WTC11 (cell line): ENCODE data around the gene VASH1. TPM values are rescaled to one million over a fixed set of nuclear protein-coding genes. Genes with fewer than 3 reads are reported as not detected.

ENCODE experiments used
- ATAC-seq: fragments of 200-7000 bp; cut with Tn5 transposase; 2 replicates; pipeline ENCODE4 v1.10.0; 2021; ENCODE audit warnings: mild to moderate bottlenecking, moderate library complexity
- CTCF ChIA-PET: fragments of 300-600 bp; sonication (Branson Sonifier 250); formaldehyde crosslinking; loops from one replicate; lab custom pipeline; 2021; ENCODE audit warnings: antibody characterized with exemption; lab: Charles Lee
- POLR2A ChIA-PET: fragments of 350-600 bp; sonication (Branson Sonifier 250); formaldehyde crosslinking; loops from one replicate; lab custom pipeline; 2021; ENCODE audit warnings: antibody characterized with exemption; lab: Charles Lee
- DNase-seq: peaks from one replicate; pipeline ENCODE4 v3.0.0; 2021; ENCODE audit warnings: low spot score
- H3K27ac Mint-ChIP-seq: 2 replicates; pipeline ENCODE4 v1.8.0; 2021; ENCODE audit warnings: mixed read lengths
- H3K27me3 Mint-ChIP-seq: 2 replicates; pipeline ENCODE4 v1.8.0; 2021; ENCODE audit warnings: low read depth, mild to moderate bottlenecking, moderate library complexity, mixed read lengths
- H3K36me3 Mint-ChIP-seq: 2 replicates; pipeline ENCODE4 v1.8.0; 2021; ENCODE audit warnings: mixed read lengths
- H3K4me1 Mint-ChIP-seq: 2 replicates; pipeline ENCODE4 v1.8.0; 2022; ENCODE audit warnings: mixed read lengths
- H3K4me3 Mint-ChIP-seq: 2 replicates; pipeline ENCODE4 v1.8.0; 2021; ENCODE audit warnings: mild to moderate bottlenecking, moderate library complexity, mixed read lengths
- H3K9me3 Mint-ChIP-seq: 2 replicates; pipeline ENCODE4 v1.8.0; 2021; ENCODE audit warnings: mixed read lengths
- ATF1 ChIP-seq: sonication (generic); formaldehyde crosslinking; IDR thresholded peaks from 2 replicates; pipeline ENCODE4 v1.8.1; 2023; ENCODE audit warnings: mild to moderate bottlenecking, moderate library complexity, missing genetic modification reagents
- HMGA2 ChIP-seq: fragments of 250-450 bp; sonication (Bioruptor Pico); IDR thresholded peaks from 2 replicates; pipeline ENCODE4 v1.4.0; 2021; ENCODE audit warnings: mild to moderate bottlenecking, moderate library complexity
- HMGXB4 ChIP-seq: sonication (generic); formaldehyde crosslinking; IDR thresholded peaks from 2 replicates; pipeline ENCODE4 v1.8.1; 2023; ENCODE audit warnings: mild to moderate bottlenecking, moderate library complexity, missing genetic modification reagents
- JUN ChIP-seq: sonication (generic); formaldehyde crosslinking; IDR thresholded peaks from 2 replicates; pipeline ENCODE4 v1.8.0; 2023; ENCODE audit warnings: mild to moderate bottlenecking, missing genetic modification reagents
- KAT7 ChIP-seq: sonication (generic); formaldehyde crosslinking; IDR thresholded peaks from 2 replicates; pipeline ENCODE4 v1.8.1; 2023; ENCODE audit warnings: missing genetic modification reagents, mild to moderate bottlenecking, borderline replicate concordance
- MYBL2 ChIP-seq: sonication (generic); formaldehyde crosslinking; IDR thresholded peaks from 2 replicates; pipeline ENCODE4 v1.8.1; 2023; ENCODE audit warnings: mild to moderate bottlenecking, moderate library complexity, missing genetic modification reagents
- SMAD3 ChIP-seq: sonication (generic); formaldehyde crosslinking; IDR thresholded peaks from 2 replicates; pipeline ENCODE4 v1.8.0; 2022; ENCODE audit warnings: missing genetic modification reagents, mild to moderate bottlenecking, borderline replicate concordance
- ZNF219 ChIP-seq: sonication (generic); formaldehyde crosslinking; IDR thresholded peaks from 2 replicates; pipeline ENCODE4 v1.8.0; 2023; ENCODE audit warnings: missing genetic modification reagents, mild to moderate bottlenecking, borderline replicate concordance
- ZNF232 ChIP-seq: sonication (generic); formaldehyde crosslinking; IDR thresholded peaks from 2 replicates; pipeline ENCODE4 v1.8.0; 2022; ENCODE audit warnings: mild to moderate bottlenecking, missing genetic modification reagents
- ZNF423 ChIP-seq: fragments of 250-450 bp; sonication (Bioruptor Pico); IDR thresholded peaks from 2 replicates; pipeline ENCODE4 v2.1.2; 2022; ENCODE audit warnings: mild to moderate bottlenecking, moderate library complexity
- total RNA-seq: library from RNA; stranded (reverse); gene quantifications from 3 replicates; pipeline ENCODE4 v1.2.3, GENCODE V29; 2021
- TF ChIP-seq, protein P1 (sequence below): sonication (generic); formaldehyde crosslinking; IDR thresholded peaks from 2 replicates; pipeline ENCODE4 v1.8.0; 2022; ENCODE audit warnings: mild to moderate bottlenecking, missing genetic modification reagents
- TF ChIP-seq, protein P2 (sequence below): fragments of 250-450 bp; sonication (Bioruptor Pico); IDR thresholded peaks from 2 replicates; pipeline ENCODE4 v1.9.0; 2021; ENCODE audit warnings: mild to moderate bottlenecking, borderline replicate concordance
- TF ChIP-seq, protein P3 (sequence below): sonication (generic); formaldehyde crosslinking; IDR thresholded peaks from 2 replicates; pipeline ENCODE4 v1.8.1; 2023; ENCODE audit warnings: mild to moderate bottlenecking, missing genetic modification reagents
- TF ChIP-seq, protein P4 (sequence below): fragments of 250-450 bp; sonication (Bioruptor Pico); IDR thresholded peaks from 2 replicates; pipeline ENCODE4 v2.1.2; 2022; ENCODE audit warnings: mild to moderate bottlenecking, moderate library complexity
- TF ChIP-seq, protein P5 (sequence below): sonication (generic); formaldehyde crosslinking; IDR thresholded peaks from 2 replicates; pipeline ENCODE4 v1.8.0; 2022; ENCODE audit warnings: mild to moderate bottlenecking, missing genetic modification reagents
- TF ChIP-seq, protein P6 (sequence below): sonication (generic); formaldehyde crosslinking; IDR thresholded peaks from 2 replicates; pipeline ENCODE4 v1.8.1; 2022; ENCODE audit warnings: mild to moderate bottlenecking, moderate library complexity, missing genetic modification reagents

The VASH1 gene
- total RNA-seq, 1 experiment from 2014 or later: 7.2 TPM

- TF ChIP-seq, protein P1, sequence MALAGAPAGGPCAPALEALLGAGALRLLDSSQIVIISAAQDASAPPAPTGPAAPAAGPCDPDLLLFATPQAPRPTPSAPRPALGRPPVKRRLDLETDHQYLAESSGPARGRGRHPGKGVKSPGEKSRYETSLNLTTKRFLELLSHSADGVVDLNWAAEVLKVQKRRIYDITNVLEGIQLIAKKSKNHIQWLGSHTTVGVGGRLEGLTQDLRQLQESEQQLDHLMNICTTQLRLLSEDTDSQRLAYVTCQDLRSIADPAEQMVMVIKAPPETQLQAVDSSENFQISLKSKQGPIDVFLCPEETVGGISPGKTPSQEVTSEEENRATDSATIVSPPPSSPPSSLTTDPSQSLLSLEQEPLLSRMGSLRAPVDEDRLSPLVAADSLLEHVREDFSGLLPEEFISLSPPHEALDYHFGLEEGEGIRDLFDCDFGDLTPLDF (CRISPR knock-in tag): no peak
- TF ChIP-seq ATF1 (CRISPR knock-in tag): no peak
- TF ChIP-seq, protein P2, sequence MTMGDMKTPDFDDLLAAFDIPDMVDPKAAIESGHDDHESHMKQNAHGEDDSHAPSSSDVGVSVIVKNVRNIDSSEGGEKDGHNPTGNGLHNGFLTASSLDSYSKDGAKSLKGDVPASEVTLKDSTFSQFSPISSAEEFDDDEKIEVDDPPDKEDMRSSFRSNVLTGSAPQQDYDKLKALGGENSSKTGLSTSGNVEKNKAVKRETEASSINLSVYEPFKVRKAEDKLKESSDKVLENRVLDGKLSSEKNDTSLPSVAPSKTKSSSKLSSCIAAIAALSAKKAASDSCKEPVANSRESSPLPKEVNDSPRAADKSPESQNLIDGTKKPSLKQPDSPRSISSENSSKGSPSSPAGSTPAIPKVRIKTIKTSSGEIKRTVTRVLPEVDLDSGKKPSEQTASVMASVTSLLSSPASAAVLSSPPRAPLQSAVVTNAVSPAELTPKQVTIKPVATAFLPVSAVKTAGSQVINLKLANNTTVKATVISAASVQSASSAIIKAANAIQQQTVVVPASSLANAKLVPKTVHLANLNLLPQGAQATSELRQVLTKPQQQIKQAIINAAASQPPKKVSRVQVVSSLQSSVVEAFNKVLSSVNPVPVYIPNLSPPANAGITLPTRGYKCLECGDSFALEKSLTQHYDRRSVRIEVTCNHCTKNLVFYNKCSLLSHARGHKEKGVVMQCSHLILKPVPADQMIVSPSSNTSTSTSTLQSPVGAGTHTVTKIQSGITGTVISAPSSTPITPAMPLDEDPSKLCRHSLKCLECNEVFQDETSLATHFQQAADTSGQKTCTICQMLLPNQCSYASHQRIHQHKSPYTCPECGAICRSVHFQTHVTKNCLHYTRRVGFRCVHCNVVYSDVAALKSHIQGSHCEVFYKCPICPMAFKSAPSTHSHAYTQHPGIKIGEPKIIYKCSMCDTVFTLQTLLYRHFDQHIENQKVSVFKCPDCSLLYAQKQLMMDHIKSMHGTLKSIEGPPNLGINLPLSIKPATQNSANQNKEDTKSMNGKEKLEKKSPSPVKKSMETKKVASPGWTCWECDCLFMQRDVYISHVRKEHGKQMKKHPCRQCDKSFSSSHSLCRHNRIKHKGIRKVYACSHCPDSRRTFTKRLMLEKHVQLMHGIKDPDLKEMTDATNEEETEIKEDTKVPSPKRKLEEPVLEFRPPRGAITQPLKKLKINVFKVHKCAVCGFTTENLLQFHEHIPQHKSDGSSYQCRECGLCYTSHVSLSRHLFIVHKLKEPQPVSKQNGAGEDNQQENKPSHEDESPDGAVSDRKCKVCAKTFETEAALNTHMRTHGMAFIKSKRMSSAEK: no peak
- TF ChIP-seq HMGXB4 (CRISPR knock-in tag): no peak
- TF ChIP-seq, all 79 proteins: peak for 0
Observed at GRCh38 chr14:76775695-76776427, 14.6 kb downstream of the VASH1 start (continued).

DNA sequence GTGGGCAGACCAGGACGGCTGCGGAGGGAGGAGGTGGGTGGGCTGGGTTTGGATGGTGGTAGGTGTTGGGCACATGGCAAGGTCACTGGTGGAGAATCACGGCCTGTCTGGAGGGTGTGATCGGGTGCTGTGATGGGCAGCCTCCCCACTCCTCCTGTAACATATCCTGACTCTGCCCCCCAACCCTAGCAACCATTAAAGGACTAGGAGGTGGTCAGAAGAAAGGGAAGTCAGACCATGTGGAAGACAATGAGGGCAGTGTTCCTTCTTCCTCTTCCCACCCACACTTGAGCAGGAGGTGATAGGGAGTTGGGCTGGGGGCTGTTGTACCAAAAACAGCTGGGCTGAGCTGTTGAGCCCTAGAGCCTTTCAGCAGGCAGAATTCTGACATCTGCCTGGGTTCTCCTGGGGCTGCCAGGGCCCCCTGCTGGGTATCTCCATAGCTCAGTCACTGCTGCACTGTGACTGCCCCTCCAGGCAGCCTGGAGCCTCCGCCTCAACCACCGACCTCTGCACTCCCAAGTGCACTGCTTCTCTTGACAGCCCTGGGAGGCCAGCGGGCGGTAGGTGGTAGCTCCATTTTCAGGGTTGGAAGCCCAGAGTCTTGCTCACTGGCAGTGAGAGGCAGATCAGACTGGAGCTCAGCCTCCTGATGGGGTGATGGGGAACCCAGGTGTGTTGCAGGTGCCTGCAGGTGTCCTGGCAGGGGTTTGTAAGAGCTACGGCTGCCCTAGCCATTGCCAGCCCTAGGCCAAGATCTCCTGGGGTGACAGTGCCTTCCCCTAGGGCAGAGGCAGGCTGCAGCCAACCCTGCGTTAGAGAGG lies 15.4 kb downstream of the VASH1 start:
- CTCF ChIA-PET: interaction anchor here (2.5 to 2.9 kb wide), 2 partner anchors 9 to 66 kb away, joined by 18 to 24 read pairs; no protein-coding TSS in a partner anchor
- TF ChIP-seq ZNF232 (CRISPR knock-in tag): no peak
- no peak for TF ChIP-seq ZNF219 (CRISPR knock-in tag)
- TF ChIP-seq JUN (CRISPR knock-in tag): no peak
- TF ChIP-seq MYBL2: no peak
- 0 out of 2 replicates have a peak, but pooled peaks have one; percentile 32 for TF ChIP-seq ZNF423
- peaks cover 2% of the 10 kb centered on the region; the same call in 1 of the 2 replicates for H3K27me3 Mint-ChIP-seq
- no peak for DNase-seq
- peaks cover 18% of the 10 kb centered on the region for H3K4me1 Mint-ChIP-seq
- H3K36me3 Mint-ChIP-seq: no peaks in the 10 kb centered on the region
- no peaks in the 10 kb centered on the region for H3K9me3 Mint-ChIP-seq
- no peak overlapping the region for H3K4me3 Mint-ChIP-seq
- peak; percentile 11 for ATAC-seq
- POLR2A ChIA-PET: no interaction called here
- H3K27ac Mint-ChIP-seq: no peak overlapping the region

GRCh38 chr14:76777721-76778120 lies 16.5 kb downstream of the VASH1 start:
- DNase-seq (no peak), ATAC-seq (no peak)
- no peaks in the 10 kb centered on the region for H3K9me3 Mint-ChIP-seq
- H3K4me3 Mint-ChIP-seq: no peak overlapping the region
- H3K27ac Mint-ChIP-seq: no peak overlapping the region
- H3K4me1 Mint-ChIP-seq: peaks cover 13% of the 10 kb centered on the region
- peaks cover 6% of the 10 kb centered on the region for H3K36me3 Mint-ChIP-seq
- ChIA-PET POLR2A (no interaction called here), CTCF (interaction anchor here (1.0 to 2.5 kb wide), 2 partner anchors 67 to 68 kb away, joined by 4 to 18 read pairs; no protein-coding TSS in a partner anchor)
- peaks cover 2% of the 10 kb centered on the region; the same call in 1 of the 2 replicates for H3K27me3 Mint-ChIP-seq
- TF ChIP-seq MYBL2 (no peak), HMGA2 (CRISPR knock-in tag) (no peak), KAT7 (CRISPR knock-in tag) (no peak), SMAD3 (CRISPR knock-in tag) (no peak)
- TF ChIP-seq, protein P3, sequence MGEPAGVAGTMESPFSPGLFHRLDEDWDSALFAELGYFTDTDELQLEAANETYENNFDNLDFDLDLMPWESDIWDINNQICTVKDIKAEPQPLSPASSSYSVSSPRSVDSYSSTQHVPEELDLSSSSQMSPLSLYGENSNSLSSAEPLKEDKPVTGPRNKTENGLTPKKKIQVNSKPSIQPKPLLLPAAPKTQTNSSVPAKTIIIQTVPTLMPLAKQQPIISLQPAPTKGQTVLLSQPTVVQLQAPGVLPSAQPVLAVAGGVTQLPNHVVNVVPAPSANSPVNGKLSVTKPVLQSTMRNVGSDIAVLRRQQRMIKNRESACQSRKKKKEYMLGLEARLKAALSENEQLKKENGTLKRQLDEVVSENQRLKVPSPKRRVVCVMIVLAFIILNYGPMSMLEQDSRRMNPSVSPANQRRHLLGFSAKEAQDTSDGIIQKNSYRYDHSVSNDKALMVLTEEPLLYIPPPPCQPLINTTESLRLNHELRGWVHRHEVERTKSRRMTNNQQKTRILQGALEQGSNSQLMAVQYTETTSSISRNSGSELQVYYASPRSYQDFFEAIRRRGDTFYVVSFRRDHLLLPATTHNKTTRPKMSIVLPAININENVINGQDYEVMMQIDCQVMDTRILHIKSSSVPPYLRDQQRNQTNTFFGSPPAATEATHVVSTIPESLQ (CRISPR knock-in tag): no peak
- TF ChIP-seq, protein P4, sequence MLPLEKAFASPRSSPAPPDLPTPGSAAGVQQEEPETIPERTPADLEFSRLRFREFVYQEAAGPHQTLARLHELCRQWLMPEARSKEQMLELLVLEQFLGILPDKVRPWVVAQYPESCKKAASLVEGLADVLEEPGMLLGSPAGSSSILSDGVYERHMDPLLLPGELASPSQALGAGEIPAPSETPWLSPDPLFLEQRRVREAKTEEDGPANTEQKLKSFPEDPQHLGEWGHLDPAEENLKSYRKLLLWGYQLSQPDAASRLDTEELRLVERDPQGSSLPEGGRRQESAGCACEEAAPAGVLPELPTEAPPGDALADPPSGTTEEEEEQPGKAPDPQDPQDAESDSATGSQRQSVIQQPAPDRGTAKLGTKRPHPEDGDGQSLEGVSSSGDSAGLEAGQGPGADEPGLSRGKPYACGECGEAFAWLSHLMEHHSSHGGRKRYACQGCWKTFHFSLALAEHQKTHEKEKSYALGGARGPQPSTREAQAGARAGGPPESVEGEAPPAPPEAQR (CRISPR knock-in tag): no peak
- TF ChIP-seq, protein P5, sequence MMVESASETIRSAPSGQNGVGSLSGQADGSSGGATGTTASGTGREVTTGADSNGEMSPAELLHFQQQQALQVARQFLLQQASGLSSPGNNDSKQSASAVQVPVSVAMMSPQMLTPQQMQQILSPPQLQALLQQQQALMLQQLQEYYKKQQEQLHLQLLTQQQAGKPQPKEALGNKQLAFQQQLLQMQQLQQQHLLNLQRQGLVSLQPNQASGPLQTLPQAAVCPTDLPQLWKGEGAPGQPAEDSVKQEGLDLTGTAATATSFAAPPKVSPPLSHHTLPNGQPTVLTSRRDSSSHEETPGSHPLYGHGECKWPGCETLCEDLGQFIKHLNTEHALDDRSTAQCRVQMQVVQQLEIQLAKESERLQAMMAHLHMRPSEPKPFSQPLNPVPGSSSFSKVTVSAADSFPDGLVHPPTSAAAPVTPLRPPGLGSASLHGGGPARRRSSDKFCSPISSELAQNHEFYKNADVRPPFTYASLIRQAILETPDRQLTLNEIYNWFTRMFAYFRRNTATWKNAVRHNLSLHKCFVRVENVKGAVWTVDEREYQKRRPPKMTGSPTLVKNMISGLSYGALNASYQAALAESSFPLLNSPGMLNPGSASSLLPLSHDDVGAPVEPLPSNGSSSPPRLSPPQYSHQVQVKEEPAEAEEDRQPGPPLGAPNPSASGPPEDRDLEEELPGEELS (CRISPR knock-in tag): no peak
- TF ChIP-seq, protein P6, sequence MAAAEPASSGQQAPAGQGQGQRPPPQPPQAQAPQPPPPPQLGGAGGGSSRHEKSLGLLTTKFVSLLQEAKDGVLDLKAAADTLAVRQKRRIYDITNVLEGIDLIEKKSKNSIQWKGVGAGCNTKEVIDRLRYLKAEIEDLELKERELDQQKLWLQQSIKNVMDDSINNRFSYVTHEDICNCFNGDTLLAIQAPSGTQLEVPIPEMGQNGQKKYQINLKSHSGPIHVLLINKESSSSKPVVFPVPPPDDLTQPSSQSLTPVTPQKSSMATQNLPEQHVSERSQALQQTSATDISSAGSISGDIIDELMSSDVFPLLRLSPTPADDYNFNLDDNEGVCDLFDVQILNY (CRISPR knock-in tag): no peak
